Glomerular visceral epithelial cell (primary cell): Measurements from ENCODE around the gene TMEM175.
"Not testable (repeated sequence)": the region's sequence is repeated elsewhere in the genome, so short reads cannot be mapped to it uniquely, and the experiment has no call there.

Experiments
- DNase-seq: peaks from one replicate; pipeline ENCODE4 v3.0.0-alpha.2; 2016; ENCODE audit errors: extremely low spot score

Gene TMEM175

GRCh38 chr4:989722-990471, 57.6 kb downstream of the TMEM175 start:
- DNase-seq, result no peak

- no peak for DNase-seq
Measured at GRCh38 chr4:990746-991367, 58.6 kb downstream of the TMEM175 start.

GRCh38 chr4:991451-992296, 59.4 kb downstream of the TMEM175 start:
- DNase-seq, result no peak

GRCh38 chr4:992297-993110, 60.2 kb downstream of the TMEM175 start:
- DNase-seq, result peak; percentile 86

- peak; percentile 63 for DNase-seq
Measured at GRCh38 chr4:993111-994029, 61.1 kb downstream of the TMEM175 start, which contains the start of gene SLC26A1. Gene SLC26A1, minus strand, starts transcription at chr4:993404. Its CDS starts 1,701 bp downstream, at chr4:991703.

GRCh38 chr4:995311-996026, 63.2 kb downstream of the TMEM175 start:
- DNase-seq, result no peak

- DNase-seq, result no peak
Measured at GRCh38 chr4:996030-996996, 64.1 kb downstream of the TMEM175 start.

- DNase-seq, result no peak
Measured at GRCh38 chr4:996997-997374, 64.7 kb downstream of the TMEM175 start.

GRCh38 chr4:997375-998071, 65.3 kb downstream of the TMEM175 start:
- no peak for DNase-seq

GRCh38 chr4:998096-998691, 65.9 kb downstream of the TMEM175 start:
- DNase-seq, result no peak

- DNase-seq, result not testable (repeated sequence)
Measured at GRCh38 chr4:999240-999863, 67.1 kb downstream of the TMEM175 start.

GRCh38 chr4:999882-1000425, 67.7 kb downstream of the TMEM175 start:
- no peak for DNase-seq

- DNase-seq, result no peak
Measured at GRCh38 chr4:1000686-1001260, 68.5 kb downstream of the TMEM175 start.

- DNase-seq, result no peak
Measured at GRCh38 chr4:1001561-1002130, 69.4 kb downstream of the TMEM175 start.

- no peak for DNase-seq
Measured at GRCh38 chr4:1002131-1002630, 69.9 kb downstream of the TMEM175 start.
